ENCODE results near the gene SLX4IP. TPM values are rescaled to one million over a fixed set of nuclear protein-coding genes. Genes with fewer than 3 reads are reported as not detected.

The SLX4IP gene
- total RNA-seq, 1 experiment from 2014 or later: 1.7 TPM

DNA sequence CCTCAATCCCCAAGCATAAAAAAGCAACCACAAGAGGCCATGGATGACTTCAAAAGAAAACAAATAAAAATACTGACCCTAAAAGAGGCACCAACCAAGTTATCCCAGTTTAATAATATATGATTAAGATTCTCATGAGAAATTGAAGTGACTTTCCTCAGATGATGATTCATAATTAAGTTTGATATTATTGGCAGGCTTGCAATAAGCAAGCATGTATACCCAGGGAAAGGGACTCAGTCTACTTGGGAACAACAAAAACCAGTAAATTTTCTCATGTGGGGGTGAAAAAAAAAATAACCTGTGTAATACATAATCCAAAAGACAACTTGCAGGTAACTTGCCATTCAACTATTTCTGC, 219.1 kb downstream of the SLX4IP start:
- Histone ChIP-seq H3K4me3 (no peak overlapping the region), H3K9me3 (no peaks in the 10 kb centered on the region), H3K36me3 (peaks cover 11% of the 10 kb centered on the region), H3K27me3 (no peaks in the 10 kb centered on the region)
- DNase-seq: no peak

GRCh38 chr20:10654630-10655029, 219.5 kb downstream of the SLX4IP start:
- DNase-seq: no peak
- Histone ChIP-seq H3K27me3 (no peaks in the 10 kb centered on the region), H3K36me3 (peaks cover 9% of the 10 kb centered on the region), H3K4me3 (no peak overlapping the region), H3K9me3 (no peaks in the 10 kb centered on the region)

- no peaks in the 10 kb centered on the region; the same call in none of the 2 replicates for H3K36me3 ChIP-seq
- no peak for DNase-seq
- H3K4me3 ChIP-seq: no peak overlapping the region
- no peaks in the 10 kb centered on the region for H3K27me3 ChIP-seq
- no peaks in the 10 kb centered on the region for H3K9me3 ChIP-seq
Measured at GRCh38 chr20:10655720-10656669, 220.9 kb downstream of the SLX4IP start.

DNA sequence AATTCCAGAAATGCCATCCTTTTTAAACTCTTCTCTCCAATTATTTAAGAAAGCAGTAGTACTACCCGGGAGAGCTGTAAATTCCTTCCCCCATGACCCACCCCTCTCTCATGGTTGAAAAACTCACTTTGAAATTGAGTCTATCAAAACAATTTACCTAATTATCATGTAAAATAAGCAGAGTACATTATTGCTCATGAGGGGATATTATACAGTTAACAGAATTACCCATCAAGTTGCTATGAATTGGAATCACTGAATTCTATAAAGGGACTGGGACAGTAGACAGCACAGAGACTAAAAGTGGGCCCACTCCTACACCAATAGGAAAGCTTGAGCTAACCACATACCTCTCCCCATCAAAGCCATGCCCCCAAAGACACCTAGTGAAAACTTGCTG, 222.3 kb downstream of the SLX4IP start:
- no peaks in the 10 kb centered on the region for H3K27me3 ChIP-seq

GRCh38 chr20:10658051-10658823, 223.1 kb downstream of the SLX4IP start:
- Histone ChIP-seq H3K9me3 (no peaks in the 10 kb centered on the region), H3K4me3 (no peak overlapping the region), H3K27me3 (no peaks in the 10 kb centered on the region), H3K36me3 (peaks cover 7% of the 10 kb centered on the region)
- no peak for DNase-seq

More for the DNA sequence above, 222.3 kb downstream of the SLX4IP start:
- no peak overlapping the region for H3K4me3 ChIP-seq
- DNase-seq: no peak
- no peaks in the 10 kb centered on the region for H3K9me3 ChIP-seq
- H3K36me3 ChIP-seq: peaks cover 7% of the 10 kb centered on the region

GRCh38 chr20:10658876-10659632, 223.9 kb downstream of the SLX4IP start:
- Histone ChIP-seq H3K27me3 (no peaks in the 10 kb centered on the region), H3K4me3 (no peak overlapping the region), H3K9me3 (no peaks in the 10 kb centered on the region), H3K36me3 (peaks cover 11% of the 10 kb centered on the region)
- DNase-seq: no peak

GRCh38 chr20:10659651-10660601, 224.8 kb downstream of the SLX4IP start:
- Histone ChIP-seq H3K9me3 (no peaks in the 10 kb centered on the region), H3K27me3 (no peaks in the 10 kb centered on the region), H3K36me3 (peaks cover 11% of the 10 kb centered on the region), H3K4me3 (no peak overlapping the region)
- DNase-seq: no peak

DNA sequence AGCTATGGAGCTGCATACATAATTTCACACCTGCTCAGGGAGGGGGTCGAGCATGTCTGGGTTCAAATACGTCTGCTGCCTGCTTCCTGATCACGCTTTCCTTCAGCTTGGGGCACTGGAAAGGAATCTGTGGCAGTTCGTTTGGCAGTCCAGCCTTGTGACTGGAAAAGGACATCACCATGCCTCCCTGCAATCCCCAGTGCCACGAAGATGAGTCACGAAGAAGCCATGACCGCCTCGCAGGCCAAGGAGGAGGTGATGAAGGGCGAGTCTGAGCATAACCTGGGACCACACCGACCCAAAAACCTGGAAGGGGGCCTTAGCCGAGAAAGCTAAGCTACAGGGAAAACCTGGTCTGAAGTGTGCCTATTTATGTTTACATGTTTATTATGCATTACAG, 225.6 kb downstream of the SLX4IP start:
- H3K4me3 ChIP-seq: no peak overlapping the region

GRCh38 chr20:10661261-10661660, 226.2 kb downstream of the SLX4IP start:
- no peaks in the 10 kb centered on the region for H3K27me3 ChIP-seq
- H3K36me3 ChIP-seq: peaks cover 11% of the 10 kb centered on the region
- no peak overlapping the region for H3K4me3 ChIP-seq
- no peak for DNase-seq
- H3K9me3 ChIP-seq: no peaks in the 10 kb centered on the region

More for the DNA sequence above, 225.6 kb downstream of the SLX4IP start:
- Histone ChIP-seq H3K36me3 (peaks cover 11% of the 10 kb centered on the region), H3K9me3 (no peaks in the 10 kb centered on the region), H3K27me3 (no peaks in the 10 kb centered on the region)
- DNase-seq: no peak

DNA sequence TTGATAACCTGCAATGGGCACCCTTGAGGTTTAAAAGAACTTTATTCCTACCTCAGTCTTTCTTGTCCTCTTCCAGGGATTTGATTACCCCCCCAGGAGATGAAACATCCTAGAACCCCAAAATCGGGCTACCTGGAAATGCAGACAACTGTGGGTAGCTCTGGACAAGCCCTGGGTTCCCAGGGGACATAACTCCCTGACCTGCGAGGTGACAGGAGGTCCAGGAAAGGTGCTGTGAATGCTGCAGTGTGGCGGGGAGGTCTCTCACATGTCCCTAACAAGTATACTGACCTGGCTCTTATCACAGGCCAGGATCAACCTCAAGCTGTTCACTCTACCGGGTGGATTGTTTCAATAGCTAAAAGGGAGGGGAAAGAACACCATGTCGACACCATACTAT, 227.0 kb downstream of the SLX4IP start:
- Histone ChIP-seq H3K36me3 (peaks cover 11% of the 10 kb centered on the region), H3K27me3 (no peaks in the 10 kb centered on the region), H3K4me3 (no peak overlapping the region), H3K9me3 (no peaks in the 10 kb centered on the region)
- DNase-seq: no peak

DNA sequence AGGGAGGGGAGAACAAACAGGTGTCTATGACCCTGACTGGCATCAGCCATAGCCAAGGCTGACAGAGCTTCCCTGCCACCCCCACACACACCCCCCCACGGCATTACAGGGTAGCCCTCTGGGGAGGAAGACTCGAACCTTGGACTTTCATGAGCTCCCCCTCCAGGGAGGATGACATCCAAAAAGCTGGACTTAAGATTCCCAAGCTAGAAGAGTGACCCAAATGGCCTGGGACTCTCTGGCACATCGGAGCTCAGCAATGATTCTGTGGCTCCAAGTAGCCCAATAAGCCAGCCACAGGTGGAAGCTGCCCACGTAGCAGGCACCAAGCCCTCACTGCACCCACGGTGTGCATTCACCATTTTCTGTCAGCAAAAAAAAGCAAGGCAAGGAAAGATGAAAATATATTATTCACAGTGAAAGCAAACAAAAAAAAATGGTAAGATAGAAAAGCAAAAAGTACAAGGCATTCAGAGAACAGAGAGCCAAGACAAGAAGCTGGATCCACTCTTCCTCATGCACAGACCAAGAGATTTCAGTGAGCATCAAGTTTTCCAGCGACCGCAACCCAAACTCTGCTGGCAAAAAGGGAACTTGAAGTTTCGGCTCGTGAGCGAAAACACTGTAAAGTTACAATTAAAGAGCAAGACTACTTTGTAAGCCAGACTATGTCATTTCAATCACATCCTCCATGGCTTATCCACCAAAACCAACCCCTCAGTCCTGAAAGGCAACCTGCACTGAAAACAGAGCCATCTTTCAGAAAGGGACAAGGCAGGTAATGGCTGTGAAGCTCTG, 227.8 kb downstream of the SLX4IP start:
- DNase-seq: no peak

DNA sequence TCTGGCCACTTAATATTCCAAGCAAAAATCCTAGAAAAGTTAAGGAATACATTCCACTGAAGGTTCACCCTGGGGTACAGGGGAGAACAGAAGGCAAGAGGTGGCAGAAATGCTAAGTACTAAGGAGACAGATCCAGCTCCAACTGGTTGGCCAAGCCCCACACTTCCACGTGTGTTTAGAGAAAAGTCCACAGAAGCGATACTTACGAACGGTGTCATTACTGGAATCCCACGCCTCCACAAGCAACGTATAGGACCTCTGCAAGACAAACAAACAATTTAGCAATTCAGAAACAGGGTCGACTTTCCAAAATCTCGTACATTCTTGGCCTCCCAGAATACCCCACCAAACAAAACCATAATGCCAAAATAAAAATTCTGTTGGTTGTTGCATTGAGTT, 228.7 kb downstream of the SLX4IP start:
- H3K36me3 ChIP-seq: peaks cover 11% of the 10 kb centered on the region
- no peak for DNase-seq
- no peaks in the 10 kb centered on the region for H3K27me3 ChIP-seq
- no peaks in the 10 kb centered on the region for H3K9me3 ChIP-seq
- H3K4me3 ChIP-seq: no peak overlapping the region

More for the DNA sequence above, 227.8 kb downstream of the SLX4IP start:
- Histone ChIP-seq H3K9me3 (no peaks in the 10 kb centered on the region), H3K36me3 (peaks cover 11% of the 10 kb centered on the region), H3K27me3 (no peaks in the 10 kb centered on the region), H3K4me3 (no peak overlapping the region)

DNA sequence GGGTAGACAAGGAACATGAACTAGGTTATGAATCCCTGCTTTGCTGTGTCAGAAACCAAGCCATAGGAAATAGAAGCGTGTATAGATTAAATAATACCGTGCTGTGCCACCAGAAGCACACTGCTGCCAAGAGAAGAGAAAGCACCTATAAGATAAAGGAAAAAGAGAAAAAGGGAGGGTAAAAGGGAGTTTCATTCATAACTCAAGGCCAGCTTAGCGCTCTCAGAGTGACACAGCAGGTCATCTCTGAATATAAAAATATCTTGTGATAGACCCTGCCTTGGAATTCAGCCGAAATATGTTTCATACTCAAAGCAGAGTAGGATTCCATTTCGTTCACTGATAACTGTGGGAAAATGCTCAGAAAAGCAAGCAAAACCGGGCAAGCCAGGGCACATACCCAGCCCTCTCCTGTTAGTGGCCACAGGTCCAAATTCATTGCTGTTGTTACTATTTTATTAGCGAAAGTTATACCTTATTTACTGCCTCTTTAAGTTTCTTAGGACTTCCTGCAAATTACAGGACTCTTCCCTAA, 230.0 kb downstream of the SLX4IP start:
- no peak for DNase-seq
- no peaks in the 10 kb centered on the region for H3K27me3 ChIP-seq
- no peak overlapping the region for H3K4me3 ChIP-seq
- H3K9me3 ChIP-seq: no peaks in the 10 kb centered on the region
- H3K36me3 ChIP-seq: peaks cover 11% of the 10 kb centered on the region

GRCh38 chr20:10665791-10666190, 230.7 kb downstream of the SLX4IP start:
- no peaks in the 10 kb centered on the region for H3K9me3 ChIP-seq
- DNase-seq: no peak
- H3K36me3 ChIP-seq: peaks cover 11% of the 10 kb centered on the region

More at GRCh38 chr20:10665791-10666190, 230.7 kb downstream of the SLX4IP start:
- Histone ChIP-seq H3K27me3 (no peaks in the 10 kb centered on the region), H3K4me3 (no peak overlapping the region)

All from MG63 (cell line).